Esophagus (tissue), 2 donors: Measurements from ENCODE around the gene MLC1. TPM values are rescaled to one million over a fixed set of nuclear protein-coding genes. Genes with fewer than 3 reads are reported as not detected.

ENCODE experiments used
- H3K27ac ChIP-seq, 2 donors: one replicate each; pipeline ENCODE4 v1.5.1; 2013; ENCODE audit warnings: low read depth in 2 of 2, mild to moderate bottlenecking in 2 of 2, inconsistent platforms in 1 of 2, low read length in 1 of 2, moderate library complexity in 1 of 2
- H3K27me3 ChIP-seq, 2 donors: one replicate each; pipeline ENCODE4 v1.6.1; 2013; ENCODE audit warnings: low read length in 2 of 2, control low read depth in 1 of 2, mild to moderate bottlenecking in 1 of 2; ENCODE audit not compliant: insufficient read depth in 2 of 2, control insufficient read depth in 1 of 2
- H3K36me3 ChIP-seq, 2 donors: one replicate each; pipeline ENCODE4 v1.6.1; 2013; ENCODE audit warnings: low read length in 1 of 2; ENCODE audit not compliant: control insufficient read depth in 2 of 2, insufficient read depth in 2 of 2
- H3K4me1 ChIP-seq, 2 donors: one replicate each; pipeline ENCODE4 v1.6.1; 2013; ENCODE audit warnings: low read length in 1 of 2; ENCODE audit not compliant: control insufficient read depth in 2 of 2, insufficient read depth in 2 of 2
- H3K4me3 ChIP-seq, 2 donors: one replicate each; pipeline ENCODE4 v1.5.1; 2013; ENCODE audit warnings: low read length in 2 of 2, mild to moderate bottlenecking in 2 of 2, low read depth in 1 of 2, moderate library complexity in 1 of 2
- H3K9me3 ChIP-seq, 2 donors: one replicate each; pipeline ENCODE4 v1.6.1; 2013; ENCODE audit warnings: mild to moderate bottlenecking in 2 of 2, low read depth in 1 of 2, low read length in 1 of 2, moderate library complexity in 1 of 2; ENCODE audit not compliant: control insufficient read depth in 2 of 2, insufficient read depth in 1 of 2
- WGBS, 2 donors: extraction: QIAGEN DNeasy Blood & Tissue Kit; methylation state at CpG; one replicate each; pipeline ENCODE4 v1.1.7; 2013; 5-methylcytosine and 5-hydroxymethylcytosine counted together
- polyA plus RNA-seq, 2 donors: library from polyadenylated mRNA; stranded (reverse); fragments of 200-250 nt; gene quantifications; one replicate each; pipeline ENCODE4 v1.2.3, GENCODE V29; 2013
- donor health status: healthy with polysubstance abuse.
- donor health status: Bipolar disorder and iron deficiency.

The MLC1 gene
- polyA plus RNA-seq, 2 donors, result 0.04 to 0.08 TPM

DNA sequence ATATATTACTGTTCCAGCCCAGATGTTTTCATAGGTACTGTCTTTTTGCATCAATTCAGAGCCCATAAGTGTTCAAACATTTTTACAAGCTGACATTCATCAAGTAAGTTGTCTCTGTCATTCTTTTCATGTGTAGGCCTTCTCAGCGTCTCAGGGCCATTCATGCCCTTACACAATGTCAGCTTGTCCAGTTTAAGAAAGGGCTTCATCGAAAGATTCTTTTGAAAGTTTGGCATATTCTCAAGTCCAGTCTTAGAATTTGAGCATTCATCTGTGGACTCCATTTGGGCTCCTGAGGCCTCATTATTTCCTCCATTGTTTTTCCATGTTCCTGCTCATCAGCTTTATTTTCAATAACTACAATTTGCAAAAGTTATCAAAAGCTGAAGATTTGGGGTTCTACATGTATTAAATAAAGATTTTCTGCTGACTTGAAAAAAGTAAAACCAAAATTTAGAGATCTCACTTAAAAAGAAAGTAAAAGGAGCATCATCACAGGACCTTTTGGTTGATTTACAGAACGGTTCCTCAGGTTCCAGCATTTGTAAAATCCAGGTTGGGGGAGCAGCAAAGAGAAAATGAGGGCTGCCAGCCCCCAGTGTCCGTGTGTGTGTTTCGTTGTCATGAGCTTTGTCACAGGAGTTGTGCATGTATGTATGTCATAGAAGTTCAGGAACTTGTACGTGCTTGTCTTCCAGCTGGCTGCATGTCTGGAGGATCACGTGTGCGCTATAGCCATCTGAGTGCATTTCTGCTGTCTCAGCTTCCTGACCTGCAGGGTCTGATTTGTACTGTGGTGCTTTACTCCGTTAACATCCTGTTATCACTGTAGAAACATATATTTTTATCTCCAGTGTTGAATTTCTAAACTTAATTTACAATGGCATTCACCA, 20.2 kb upstream of the MLC1 start:
- WGBS, 2 donors, result 36 to 42% methylated on average over 9 of the region's 9 CpGs
- Histone ChIP-seq H3K9me3 (peaks cover 0 to 6% of the 10 kb centered on the region in 2 donors), H3K36me3 (no peaks in the 10 kb centered on the region), H3K4me3 (no peak overlapping the region), H3K4me1 (peaks cover 0 to 4% of the 10 kb centered on the region in 2 donors), H3K27ac (no peak overlapping the region), H3K27me3 (no peaks in the 10 kb centered on the region)

- H3K27ac ChIP-seq, result no peak overlapping the region
- H3K4me3 ChIP-seq, result no peak overlapping the region
- peaks cover 0 to 6% of the 10 kb centered on the region in 2 donors for H3K9me3 ChIP-seq
- 79 to 86% methylated on average over 6 of the region's 6 CpGs for WGBS, 2 donors
- H3K36me3 ChIP-seq, result no peaks in the 10 kb centered on the region
- H3K27me3 ChIP-seq, result no peaks in the 10 kb centered on the region
- H3K4me1 ChIP-seq, result peaks cover 0 to 4% of the 10 kb centered on the region in 2 donors
These were observed 18.9 kb upstream of the MLC1 start for GRCh38 chr22:50104141-50104544.

DNA sequence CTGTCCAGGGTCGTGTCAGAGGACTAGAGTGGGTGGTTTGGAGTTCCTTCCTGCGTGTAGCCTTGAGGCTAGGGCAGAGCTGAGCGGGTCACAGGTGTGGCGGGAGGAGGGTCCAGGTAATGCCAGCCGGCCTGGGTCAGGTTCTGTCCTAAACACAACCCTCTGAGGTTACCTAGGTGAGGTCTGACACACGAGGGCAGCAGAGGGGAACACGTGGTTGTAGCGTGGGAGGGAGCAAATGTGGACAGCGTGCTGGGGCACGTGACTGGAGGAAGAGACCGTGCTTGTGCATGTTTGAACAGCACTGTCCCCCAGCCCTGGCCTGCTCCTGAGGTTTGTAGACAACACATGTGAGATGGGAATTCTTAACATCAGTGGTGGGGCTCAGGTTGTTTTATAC, 17.7 kb upstream of the MLC1 start:
- Histone ChIP-seq H3K36me3 (no peaks in the 10 kb centered on the region), H3K27ac (no peak overlapping the region), H3K4me1 (peaks cover 0 to 4% of the 10 kb centered on the region in 2 donors), H3K4me3 (no peak overlapping the region), H3K9me3 (peaks cover 0 to 4% of the 10 kb centered on the region in 2 donors), H3K27me3 (no peaks in the 10 kb centered on the region)
- WGBS, 2 donors, result 47 to 52% methylated on average over 11 of the region's 11 CpGs

DNA sequence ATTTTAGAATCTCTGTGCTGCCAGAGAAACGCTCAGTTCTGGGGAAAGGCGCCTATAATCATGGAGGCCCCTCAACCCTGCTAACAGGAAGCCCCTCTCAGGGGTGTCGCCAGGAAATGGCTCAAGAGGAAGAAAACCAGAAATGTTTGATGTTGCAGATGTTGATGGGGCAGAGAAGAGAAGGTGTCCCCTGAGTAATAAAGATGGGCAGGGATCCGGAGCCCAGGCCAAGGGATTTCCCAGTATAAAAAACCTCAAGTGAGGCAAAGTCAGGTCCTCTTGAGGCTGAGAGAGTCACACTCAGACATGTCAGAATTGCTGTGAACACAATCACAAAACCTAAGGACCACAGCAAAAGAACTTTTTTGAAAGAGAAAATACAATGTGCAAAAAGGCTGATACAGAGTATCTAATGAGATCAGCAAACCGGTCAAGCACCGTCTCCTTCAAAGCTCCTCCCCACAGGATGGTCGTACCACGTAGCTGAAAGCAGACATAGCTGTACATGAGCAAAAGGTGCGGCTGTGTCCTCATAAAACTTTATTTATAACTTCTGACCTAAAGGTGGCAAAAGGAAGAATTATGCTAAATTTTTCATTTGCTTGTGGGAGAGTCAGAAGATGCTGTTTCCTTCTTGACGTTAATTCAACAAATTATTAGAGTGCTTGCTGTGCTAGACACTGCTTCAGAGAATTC, 16.8 kb upstream of the MLC1 start:
- Histone ChIP-seq H3K27me3 (no peaks in the 10 kb centered on the region), H3K4me1 (peaks cover 0 to 4% of the 10 kb centered on the region in 2 donors), H3K9me3 (peaks cover 0 to 4% of the 10 kb centered on the region in 2 donors), H3K4me3 (no peak overlapping the region), H3K27ac (no peak overlapping the region), H3K36me3 (no peaks in the 10 kb centered on the region)
- WGBS, 2 donors, result 78 to 80% methylated on average over 10 of the region's 10 CpGs

DNA sequence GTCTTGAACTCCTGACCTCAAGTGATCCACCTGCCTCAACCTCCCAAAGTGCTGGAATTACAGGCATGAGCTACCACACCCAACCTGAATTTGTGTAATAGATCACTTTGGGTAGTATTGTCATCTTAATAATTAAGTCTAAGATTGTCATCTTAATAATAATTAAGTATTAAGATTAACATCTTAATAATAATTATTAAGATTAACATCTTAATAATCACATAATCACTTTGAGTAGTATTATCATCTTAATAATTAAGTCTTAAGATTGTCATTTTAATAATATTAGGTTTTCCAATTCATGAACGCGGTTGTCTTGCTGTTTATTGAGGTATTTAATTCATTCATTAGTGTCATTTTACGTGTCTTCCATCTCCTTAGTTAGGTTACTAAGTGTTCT, 12.8 kb upstream of the MLC1 start:
- Histone ChIP-seq H3K27ac (no peak overlapping the region), H3K27me3 (no peaks in the 10 kb centered on the region), H3K4me1 (peaks cover 0 to 3% of the 10 kb centered on the region in 2 donors), H3K4me3 (no peak overlapping the region), H3K36me3 (no peaks in the 10 kb centered on the region), H3K9me3 (peaks cover 0 to 3% of the 10 kb centered on the region in 2 donors)
- 84 to 86% methylated on average over 3 of the region's 3 CpGs for whole genome bisulfite sequencing, 2 donors

DNA sequence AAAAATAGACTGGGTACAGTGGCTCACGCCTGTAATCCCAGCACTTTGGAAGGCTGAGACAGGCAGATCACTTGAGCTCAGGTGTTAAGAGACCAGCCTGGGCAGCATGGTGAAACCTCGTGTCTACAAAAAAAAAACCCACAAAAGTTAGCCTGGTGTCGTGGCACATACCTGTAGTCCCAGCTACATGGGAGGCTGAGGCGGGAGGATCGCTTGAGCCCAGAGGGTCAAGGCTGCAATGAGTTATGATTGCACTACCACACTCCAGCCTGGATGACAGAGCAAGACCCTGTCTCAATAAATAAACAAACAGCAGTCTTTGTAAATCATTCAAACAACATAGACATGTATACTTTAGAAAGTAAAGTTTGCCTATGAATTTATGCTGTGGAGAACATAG, 7.1 kb upstream of the MLC1 start:
- 64 to 66% methylated on average over 5 of the region's 5 CpGs for WGBS, 2 donors
- H3K27me3 ChIP-seq, result no peaks in the 10 kb centered on the region

DNA sequence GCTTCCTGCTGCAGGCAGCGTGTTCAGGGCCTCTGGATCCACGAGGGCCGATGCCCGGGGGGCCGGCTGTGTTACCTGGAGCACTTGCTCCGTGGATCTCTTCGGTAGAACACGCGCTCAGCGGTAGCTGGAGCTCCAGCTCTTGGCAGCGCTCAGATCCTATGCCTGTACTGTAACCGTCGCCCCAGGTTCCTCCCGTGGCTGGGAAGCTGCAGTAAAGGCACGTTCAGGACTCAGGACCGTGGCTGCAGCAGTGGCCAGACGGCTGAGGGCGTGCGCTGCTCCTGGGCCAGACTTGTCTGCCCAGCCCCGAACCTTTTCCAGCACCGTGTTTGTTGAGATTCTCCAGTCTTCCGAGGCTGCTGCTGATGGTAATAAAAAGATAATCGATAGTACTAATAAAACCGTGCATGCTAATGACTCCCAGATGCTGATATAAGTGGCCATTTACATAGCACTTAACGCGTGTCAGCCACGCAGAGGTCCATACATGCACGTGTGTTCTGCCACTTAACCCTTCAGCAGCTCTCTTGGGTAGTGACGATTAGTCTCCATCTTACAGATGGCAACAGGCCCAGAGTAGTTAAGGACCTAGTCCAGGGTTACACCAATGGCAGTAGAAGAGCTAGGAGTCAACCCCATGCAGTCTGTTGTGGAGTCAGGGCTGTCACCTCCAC, 6.0 kb upstream of the MLC1 start:
- H3K36me3 ChIP-seq, result no peaks in the 10 kb centered on the region
- H3K4me3 ChIP-seq, result no peak overlapping the region
- WGBS, 2 donors, result 81 to 84% methylated on average over 29 of the region's 29 CpGs
- H3K27ac ChIP-seq, result no peak overlapping the region
- peaks cover 0 to 8% of the 10 kb centered on the region in 2 donors for H3K9me3 ChIP-seq
- peaks cover 0 to 6% of the 10 kb centered on the region in 2 donors for H3K4me1 ChIP-seq
- H3K27me3 ChIP-seq, result no peaks in the 10 kb centered on the region

More for the DNA sequence above, 7.1 kb upstream of the MLC1 start:
- H3K36me3 ChIP-seq, result no peaks in the 10 kb centered on the region
- no peak overlapping the region for H3K4me3 ChIP-seq
- H3K9me3 ChIP-seq, result peaks cover 0 to 8% of the 10 kb centered on the region in 2 donors
- peaks cover 0 to 6% of the 10 kb centered on the region in 2 donors for H3K4me1 ChIP-seq
- H3K27ac ChIP-seq, result no peak overlapping the region

GRCh38 chr22:50090412-50090714, 5.1 kb upstream of the MLC1 start:
- peaks cover 0 to 8% of the 10 kb centered on the region in 2 donors for H3K9me3 ChIP-seq
- 92% methylated on average over 21 to 22 of the region's 22 CpGs for WGBS, 2 donors
- H3K4me3 ChIP-seq, result no peak overlapping the region
- H3K27ac ChIP-seq, result no peak overlapping the region
- no peaks in the 10 kb centered on the region for H3K36me3 ChIP-seq
- H3K4me1 ChIP-seq, result peaks cover 0 to 6% of the 10 kb centered on the region in 2 donors
- no peaks in the 10 kb centered on the region for H3K27me3 ChIP-seq

DNA sequence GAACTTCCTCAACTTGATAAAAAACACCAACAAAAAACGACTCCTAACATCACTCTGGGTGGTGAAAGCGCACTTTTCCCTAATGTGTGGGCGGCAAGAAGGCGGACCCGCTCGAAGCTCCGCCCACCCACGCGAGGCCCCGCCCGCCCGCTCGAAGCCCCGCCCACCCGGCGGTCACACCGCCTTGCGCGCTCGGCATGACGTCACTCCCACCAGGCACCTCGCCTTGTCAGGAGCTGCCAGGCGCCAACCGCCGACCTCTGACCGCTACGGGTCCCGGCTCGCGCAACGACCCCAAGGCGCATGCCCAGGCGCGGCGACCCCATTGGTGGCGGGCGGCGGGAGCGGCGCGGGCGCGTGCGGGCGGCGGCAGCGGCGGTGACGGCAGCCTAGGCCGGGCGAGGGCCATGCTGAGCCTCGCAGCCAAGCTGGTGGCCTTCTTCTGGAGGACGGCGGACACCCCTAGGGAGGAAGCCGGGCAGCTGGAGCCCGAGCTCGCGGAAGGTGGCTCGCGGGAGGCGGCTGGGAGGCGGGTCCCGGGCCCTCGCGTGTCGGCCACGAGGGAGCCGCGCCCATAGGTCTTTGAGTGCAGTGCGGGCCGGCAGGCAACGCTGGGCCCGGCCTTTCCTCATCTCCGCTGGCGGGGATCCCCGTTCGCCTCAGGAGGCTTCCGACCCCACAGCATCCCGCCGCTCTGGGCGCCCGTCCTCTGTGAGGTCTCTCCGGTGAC, 4.6 kb upstream of the MLC1 start, which contains the start of gene MOV10L1:
Gene MOV10L1, plus strand, starts transcription at position 325 of the 730 bp plus-strand sequence. Its CDS starts 83 bp downstream, at position 408.
- H3K9me3 ChIP-seq, result peaks cover 0 to 8% of the 10 kb centered on the region in 2 donors
- 48 to 51% methylated on average over 79 to 83 of the region's 83 CpGs for WGBS, 2 donors
- H3K27me3 ChIP-seq, result no peaks in the 10 kb centered on the region
- H3K4me1 ChIP-seq, result peaks cover 0 to 6% of the 10 kb centered on the region in 2 donors
- H3K27ac ChIP-seq, result no peak within 1 kb of the TSS
- no peak within 1 kb of the TSS for H3K4me3 ChIP-seq
- H3K36me3 ChIP-seq, result no peaks in the 10 kb centered on the region
